ENCODE data around the gene SSBP3.
A peak's percentile ranks its signal among the peaks of the same experiment; 100 is the strongest.

SSBP3 gene

GRCh38 chr1:54290506-54291184 is 115.5 kb downstream of the SSBP3 start (continued):
- TF ChIP-seq PPARA (CRISPR knock-in tag; IDR thresholded peaks at IDR 0.05; ENCODE audit: borderline replicate concordance) = no peak
- no peak for TF ChIP-seq CSRNP3 (CRISPR knock-in tag; IDR thresholded peaks at IDR 0.05)
- no peak for TF ChIP-seq ISL1 (CRISPR knock-in tag; IDR thresholded peaks at IDR 0.05)

- ATAC-seq = no peak
- TF ChIP-seq ARNTL (CRISPR knock-in tag; IDR thresholded peaks at IDR 0.05; ENCODE audit: borderline replicate concordance, low read depth) (no peak), ESRRG (CRISPR knock-in tag; IDR thresholded peaks at IDR 0.05) (no peak), POU6F1 (CRISPR knock-in tag; IDR thresholded peaks at IDR 0.05; ENCODE audit: borderline replicate concordance, low read depth) (no peak), ZFP30 (CRISPR knock-in tag; IDR thresholded peaks at IDR 0.05) (no peak), TOX (CRISPR knock-in tag; IDR thresholded peaks at IDR 0.05; ENCODE audit: borderline replicate concordance) (no peak), TCF4 (CRISPR knock-in tag; IDR thresholded peaks at IDR 0.05; ENCODE audit: borderline replicate concordance) (no peak), ZNF565 (CRISPR knock-in tag; conservative IDR thresholded peaks at IDR 0.05; ENCODE audit: low read depth) (no peak), ZC3H10 (CRISPR knock-in tag; IDR thresholded peaks at IDR 0.05) (no peak), RARB (CRISPR knock-in tag; IDR thresholded peaks at IDR 0.05) (no peak), PATZ1 (CRISPR knock-in tag; IDR thresholded peaks at IDR 0.05; ENCODE audit: borderline replicate concordance) (no peak), TSHZ2 (CRISPR knock-in tag; IDR thresholded peaks at IDR 0.05) (no peak)
Measured at GRCh38 chr1:54289712-54290233, 116.4 kb downstream of the SSBP3 start.

DNA sequence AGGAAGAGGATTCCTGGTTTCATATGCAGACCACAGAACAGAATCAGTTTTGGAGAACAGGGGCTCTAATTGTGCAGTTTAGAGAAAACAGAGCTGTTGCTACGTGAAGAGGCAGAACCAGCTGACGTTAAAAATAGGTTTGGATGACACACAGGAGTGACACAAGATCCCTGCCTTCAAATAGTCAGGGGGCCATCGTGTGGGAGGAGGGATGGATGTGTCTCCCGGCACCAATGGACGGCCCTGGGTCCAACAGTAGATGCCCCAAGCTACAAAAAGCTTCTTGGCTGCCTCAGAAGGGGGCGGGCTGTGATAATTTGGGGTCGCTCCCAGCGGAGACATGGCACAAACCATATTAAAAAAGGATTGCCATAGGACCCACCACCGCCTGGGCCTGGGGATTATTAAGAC is 118.4 kb downstream of the SSBP3 start:
- peak; percentile 50 for ATAC-seq
- no peak for TF ChIP-seq ISL1 (CRISPR knock-in tag; IDR thresholded peaks at IDR 0.05)
- no peak for TF ChIP-seq ZNF565 (CRISPR knock-in tag; conservative IDR thresholded peaks at IDR 0.05; ENCODE audit: low read depth)
- no peak for TF ChIP-seq PATZ1 (CRISPR knock-in tag; IDR thresholded peaks at IDR 0.05; ENCODE audit: borderline replicate concordance)
- TF ChIP-seq ESRRG (CRISPR knock-in tag; IDR thresholded peaks at IDR 0.05) = no peak
- TF ChIP-seq PPARA (CRISPR knock-in tag; IDR thresholded peaks at IDR 0.05; ENCODE audit: borderline replicate concordance) = no peak
- TF ChIP-seq GLIS3 (CRISPR knock-in tag; IDR thresholded peaks at IDR 0.05) = no peak
- TF ChIP-seq ZC3H10 (CRISPR knock-in tag; IDR thresholded peaks at IDR 0.05) = no peak
- no peak for TF ChIP-seq BACH2 (CRISPR knock-in tag; IDR thresholded peaks at IDR 0.05; ENCODE audit: borderline replicate concordance)
- TF ChIP-seq TSHZ2 (CRISPR knock-in tag; IDR thresholded peaks at IDR 0.05) = no peak
- TF ChIP-seq ZFP3 (CRISPR knock-in tag; IDR thresholded peaks at IDR 0.05) = no peak
- no peak for TF ChIP-seq CREB5 (CRISPR knock-in tag; IDR thresholded peaks at IDR 0.05; ENCODE audit: low read depth)
- TF ChIP-seq OSR1 (CRISPR knock-in tag; IDR thresholded peaks at IDR 0.05) = no peak
- TF ChIP-seq ZNF8 (CRISPR knock-in tag; IDR thresholded peaks at IDR 0.05) = no peak
- no peak for TF ChIP-seq TOX (CRISPR knock-in tag; IDR thresholded peaks at IDR 0.05; ENCODE audit: borderline replicate concordance)
- no peak for TF ChIP-seq TCF4 (CRISPR knock-in tag; IDR thresholded peaks at IDR 0.05; ENCODE audit: borderline replicate concordance)
- no peak for TF ChIP-seq ARNTL (CRISPR knock-in tag; IDR thresholded peaks at IDR 0.05; ENCODE audit: borderline replicate concordance, low read depth)
- TF ChIP-seq RARB (CRISPR knock-in tag; IDR thresholded peaks at IDR 0.05) = no peak

Data from SK-N-SH treated with all-trans-retinoic acid at 6 μM for 48 hours (cell line).